ENCODE measurements around the gene USP1.

DNA sequence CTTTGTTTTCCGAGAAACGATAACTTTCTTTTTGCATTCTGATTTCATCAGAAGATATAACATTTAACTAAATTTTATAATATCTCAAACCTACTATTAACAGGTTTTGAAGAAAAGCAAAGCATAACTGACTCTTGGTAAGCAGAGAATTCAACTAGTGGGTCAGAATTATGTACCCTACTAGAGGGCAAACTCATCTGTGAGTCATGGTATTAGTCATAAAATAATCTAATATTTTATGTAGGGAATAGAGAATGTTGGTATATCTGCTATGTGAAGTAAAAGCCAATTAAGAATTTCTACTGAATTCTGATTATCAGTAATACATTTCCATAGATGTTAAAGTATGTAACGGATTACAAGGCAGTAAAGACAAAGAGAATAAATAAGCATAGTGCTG, 56.8 kb downstream of the USP1 start:
- TF ChIP-seq, protein P1, sequence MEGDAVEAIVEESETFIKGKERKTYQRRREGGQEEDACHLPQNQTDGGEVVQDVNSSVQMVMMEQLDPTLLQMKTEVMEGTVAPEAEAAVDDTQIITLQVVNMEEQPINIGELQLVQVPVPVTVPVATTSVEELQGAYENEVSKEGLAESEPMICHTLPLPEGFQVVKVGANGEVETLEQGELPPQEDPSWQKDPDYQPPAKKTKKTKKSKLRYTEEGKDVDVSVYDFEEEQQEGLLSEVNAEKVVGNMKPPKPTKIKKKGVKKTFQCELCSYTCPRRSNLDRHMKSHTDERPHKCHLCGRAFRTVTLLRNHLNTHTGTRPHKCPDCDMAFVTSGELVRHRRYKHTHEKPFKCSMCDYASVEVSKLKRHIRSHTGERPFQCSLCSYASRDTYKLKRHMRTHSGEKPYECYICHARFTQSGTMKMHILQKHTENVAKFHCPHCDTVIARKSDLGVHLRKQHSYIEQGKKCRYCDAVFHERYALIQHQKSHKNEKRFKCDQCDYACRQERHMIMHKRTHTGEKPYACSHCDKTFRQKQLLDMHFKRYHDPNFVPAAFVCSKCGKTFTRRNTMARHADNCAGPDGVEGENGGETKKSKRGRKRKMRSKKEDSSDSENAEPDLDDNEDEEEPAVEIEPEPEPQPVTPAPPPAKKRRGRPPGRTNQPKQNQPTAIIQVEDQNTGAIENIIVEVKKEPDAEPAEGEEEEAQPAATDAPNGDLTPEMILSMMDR (IDR thresholded peaks at IDR 0.05 in 4 of 5, conservative IDR thresholded peaks at IDR 0.05 in 1 of 5): no peak
- TF ChIP-seq POLR2A (IDR thresholded peaks at IDR 0.05): no peak

All from gastrocnemius medialis (tissue), 4 donors.